Inflammatory macrophage (primary cell): ENCODE results near the gene LANCL1.

ENCODE experiments used
- DNase-seq, 2 donors: peaks; one replicate each; pipeline ENCODE4 v3.0.0-alpha.2; 2020 to 2022
- total RNA-seq, 18 experiments: gene quantifications; one replicate each; lab custom pipeline; 2026; ENCODE audit warnings: mixed read lengths in 6 of 18, inconsistent platforms in 2 of 18; lab: John Stamatoyannopoulos, UW

The LANCL1 gene, protein sequence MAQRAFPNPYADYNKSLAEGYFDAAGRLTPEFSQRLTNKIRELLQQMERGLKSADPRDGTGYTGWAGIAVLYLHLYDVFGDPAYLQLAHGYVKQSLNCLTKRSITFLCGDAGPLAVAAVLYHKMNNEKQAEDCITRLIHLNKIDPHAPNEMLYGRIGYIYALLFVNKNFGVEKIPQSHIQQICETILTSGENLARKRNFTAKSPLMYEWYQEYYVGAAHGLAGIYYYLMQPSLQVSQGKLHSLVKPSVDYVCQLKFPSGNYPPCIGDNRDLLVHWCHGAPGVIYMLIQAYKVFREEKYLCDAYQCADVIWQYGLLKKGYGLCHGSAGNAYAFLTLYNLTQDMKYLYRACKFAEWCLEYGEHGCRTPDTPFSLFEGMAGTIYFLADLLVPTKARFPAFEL
- 6.0 to 37.4 (median 18.1) reads per million in 18 experiments for total RNA-seq

DNA sequence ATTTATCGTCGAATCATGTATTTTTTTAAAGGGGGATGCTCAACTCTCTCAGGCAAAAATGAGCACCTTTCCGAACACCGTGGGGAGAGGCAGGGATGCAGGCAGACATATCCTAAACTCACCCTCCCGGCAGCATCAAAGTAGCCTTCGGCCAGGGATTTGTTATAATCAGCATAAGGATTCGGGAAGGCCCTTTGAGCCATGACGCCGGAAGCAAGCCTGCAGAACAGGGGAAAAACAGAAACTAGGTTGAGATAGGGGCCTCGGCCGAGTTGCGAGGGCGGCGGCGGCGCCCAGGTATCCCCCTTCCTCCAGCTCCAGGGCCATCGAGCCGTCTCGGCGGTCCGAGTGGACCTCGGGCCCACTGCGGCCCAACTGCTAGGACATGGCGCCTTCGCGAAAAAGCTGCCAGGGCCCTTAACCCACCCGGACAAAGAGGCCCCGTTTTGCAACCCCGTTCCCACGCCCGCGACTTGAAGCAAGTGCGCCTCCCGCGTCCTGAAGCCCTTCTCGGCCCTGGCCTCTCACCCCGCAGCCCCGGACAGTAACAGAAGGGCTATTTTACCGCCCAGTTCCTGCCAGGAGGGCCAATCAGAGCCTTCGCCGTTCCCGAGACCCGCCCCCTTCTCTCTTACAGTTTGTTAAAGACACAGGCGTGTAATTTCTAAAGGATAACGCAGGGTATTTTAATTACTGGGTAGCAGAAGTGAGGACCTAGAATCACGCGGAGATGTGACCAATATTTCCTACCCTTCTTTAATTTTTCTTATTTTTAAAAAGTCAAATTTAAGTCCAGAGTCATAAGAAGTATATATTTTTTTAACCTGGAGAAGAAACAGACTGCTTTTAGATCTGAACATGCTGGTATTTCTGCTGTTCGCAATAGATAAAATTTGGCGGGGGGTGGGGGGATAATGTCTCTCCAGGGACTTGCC, at the start of gene LANCL1:
Gene LANCL1 (minus strand): TSS at position 566 of the 935 bp plus-strand sequence. CDS start 363 bp downstream, at position 203.
- DNase-seq: peak; percentile 89 to 91

DNA sequence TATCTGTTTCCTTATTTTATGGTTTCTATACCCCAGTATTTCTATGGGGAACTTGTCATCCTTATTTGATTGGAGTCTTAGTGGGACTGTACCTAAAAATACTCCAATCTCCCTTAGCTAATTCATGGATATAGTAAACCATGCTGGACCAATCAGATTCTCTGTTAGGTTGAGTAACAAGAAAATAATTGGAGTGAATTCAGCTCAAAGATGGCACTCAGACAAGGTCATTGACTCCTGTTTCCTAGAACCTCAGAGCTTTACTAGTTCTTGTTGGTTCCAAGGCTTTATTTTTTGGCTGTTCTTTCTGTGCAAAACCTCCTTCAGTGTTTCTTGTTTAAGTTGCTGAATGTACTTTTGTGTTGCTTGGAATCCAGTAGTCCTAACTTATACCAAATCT, 48.0 kb upstream of the LANCL1 start:
- no peak for DNase-seq

DNA sequence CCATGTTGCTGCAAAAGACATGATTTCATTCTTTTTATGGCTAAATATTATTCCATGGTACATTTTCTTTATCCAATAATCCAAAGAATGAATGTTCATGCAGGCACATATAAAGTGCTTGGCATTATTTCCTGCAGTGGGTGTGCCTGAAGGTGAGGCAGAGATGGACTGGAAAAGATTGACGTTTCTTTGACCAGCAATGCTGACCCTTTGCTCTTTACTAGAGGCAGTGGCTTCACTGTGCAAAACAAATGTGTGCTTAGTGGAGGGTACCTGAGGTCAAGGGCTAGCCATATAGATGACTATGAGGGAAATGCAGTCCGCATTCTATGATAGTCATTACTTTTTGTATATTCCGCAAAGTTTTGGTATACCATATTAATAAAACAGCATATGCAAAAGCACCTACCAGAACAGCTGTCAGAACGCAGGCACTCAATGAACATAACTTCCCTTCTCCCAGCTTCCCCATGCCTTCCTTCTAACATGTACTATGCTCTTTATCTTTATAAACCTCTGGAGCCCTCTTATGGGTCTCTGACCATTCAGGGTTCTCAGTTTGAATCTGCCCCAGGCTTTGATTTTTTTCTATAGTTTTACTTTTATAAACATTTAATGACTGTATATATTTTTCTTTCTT, 47.2 kb upstream of the LANCL1 start:
- no peak for DNase-seq

DNA sequence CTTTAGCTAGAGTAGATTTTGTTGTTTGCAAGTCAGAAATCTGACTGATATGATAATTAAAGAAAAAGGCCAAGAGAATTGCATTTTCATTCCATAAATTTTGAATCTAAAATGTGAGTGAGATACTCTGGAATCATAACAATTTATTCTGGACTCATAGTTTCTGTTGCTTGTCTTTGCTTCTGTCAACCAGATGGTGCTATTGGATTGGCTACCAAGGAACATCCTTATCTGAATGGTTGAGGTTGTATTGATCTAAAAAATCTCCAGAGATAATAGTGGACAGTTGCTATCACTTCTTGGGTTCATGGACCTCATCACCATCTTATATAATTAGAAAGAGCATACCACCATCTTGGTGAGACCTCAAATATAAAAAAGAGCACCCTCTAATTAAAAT, 45.8 kb upstream of the LANCL1 start:
- no peak for DNase-seq

DNA sequence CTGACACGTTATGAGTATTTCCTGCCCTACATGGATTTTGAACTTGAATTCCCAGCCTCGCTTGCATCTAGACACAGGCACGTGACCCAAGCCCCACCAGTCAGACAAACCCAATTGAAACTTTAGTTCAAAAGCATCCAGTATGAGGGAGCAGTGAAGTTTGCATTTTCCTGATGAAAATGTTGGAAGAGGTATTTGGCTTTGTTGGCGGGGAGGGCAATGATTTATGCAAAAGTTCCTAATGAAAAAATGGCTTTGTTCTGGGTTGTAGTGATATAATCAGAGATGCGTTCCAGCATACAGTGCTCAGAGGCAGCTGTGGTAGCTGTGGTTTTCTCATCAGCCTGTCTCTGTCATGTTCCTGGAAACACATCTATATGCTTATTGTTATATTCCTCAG, 43.0 kb upstream of the LANCL1 start:
- DNase-seq: no peak

DNA sequence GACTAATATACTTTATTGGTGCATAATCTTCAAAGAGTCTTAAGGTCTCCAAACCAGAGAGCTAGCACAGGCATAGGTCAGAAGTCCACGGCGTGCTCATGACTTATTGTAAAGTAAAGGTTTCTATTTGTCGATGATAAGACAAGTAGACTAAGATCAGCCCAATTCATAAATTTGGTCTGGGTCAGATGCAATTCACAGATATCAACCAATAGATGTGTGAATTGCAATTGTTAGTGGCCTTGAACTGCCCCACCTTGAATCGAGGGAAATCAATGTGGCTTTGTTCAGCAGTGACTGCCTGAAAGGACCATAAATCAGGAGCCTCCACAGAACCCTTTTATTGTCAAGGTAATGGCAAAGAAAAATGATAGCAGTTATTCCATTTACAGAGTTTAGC, 40.7 kb upstream of the LANCL1 start:
- no peak for DNase-seq

DNA sequence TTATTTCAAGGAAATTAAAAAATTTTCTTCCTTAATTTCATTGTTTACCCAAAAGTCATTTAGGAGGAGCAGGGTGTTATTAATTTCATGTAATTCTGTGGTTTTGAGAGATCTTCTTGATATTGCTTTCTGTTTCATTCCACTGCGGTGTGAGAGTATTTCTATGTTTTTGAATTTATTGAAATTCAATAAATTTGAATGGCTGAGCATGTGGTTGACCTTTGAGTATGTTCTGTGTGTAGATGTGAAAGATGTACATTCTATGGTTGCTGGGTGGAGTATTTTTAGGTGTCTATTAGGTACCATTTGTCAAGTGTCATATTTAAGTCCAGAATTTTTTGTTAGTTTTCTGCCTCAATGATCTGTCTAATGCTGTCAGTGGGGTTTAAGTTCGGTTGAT, 39.4 kb upstream of the LANCL1 start:
- DNase-seq: no peak

DNA sequence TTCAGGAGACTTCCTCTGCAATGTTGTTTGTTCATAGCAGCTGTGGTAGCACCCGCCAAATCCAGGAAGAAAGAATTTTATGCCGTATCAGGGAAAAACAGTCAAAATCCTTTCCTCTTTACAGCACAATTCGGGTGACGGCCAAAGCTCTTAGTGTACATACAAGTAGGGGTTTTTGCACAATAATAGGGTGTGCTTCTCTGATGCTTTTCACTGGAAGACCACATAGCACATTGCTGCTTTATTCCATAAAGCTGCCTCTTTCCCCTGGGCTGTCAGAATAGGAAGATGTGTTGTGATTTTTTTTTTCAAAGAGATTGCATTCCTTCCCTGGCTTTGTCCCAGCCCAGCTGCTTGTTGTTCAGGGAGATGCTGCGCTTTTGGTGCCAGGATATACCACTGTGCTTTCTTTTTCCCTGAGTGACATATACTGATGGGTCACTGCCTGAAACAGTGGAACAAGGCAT, 27.2 kb upstream of the LANCL1 start:
- no peak for DNase-seq

DNA sequence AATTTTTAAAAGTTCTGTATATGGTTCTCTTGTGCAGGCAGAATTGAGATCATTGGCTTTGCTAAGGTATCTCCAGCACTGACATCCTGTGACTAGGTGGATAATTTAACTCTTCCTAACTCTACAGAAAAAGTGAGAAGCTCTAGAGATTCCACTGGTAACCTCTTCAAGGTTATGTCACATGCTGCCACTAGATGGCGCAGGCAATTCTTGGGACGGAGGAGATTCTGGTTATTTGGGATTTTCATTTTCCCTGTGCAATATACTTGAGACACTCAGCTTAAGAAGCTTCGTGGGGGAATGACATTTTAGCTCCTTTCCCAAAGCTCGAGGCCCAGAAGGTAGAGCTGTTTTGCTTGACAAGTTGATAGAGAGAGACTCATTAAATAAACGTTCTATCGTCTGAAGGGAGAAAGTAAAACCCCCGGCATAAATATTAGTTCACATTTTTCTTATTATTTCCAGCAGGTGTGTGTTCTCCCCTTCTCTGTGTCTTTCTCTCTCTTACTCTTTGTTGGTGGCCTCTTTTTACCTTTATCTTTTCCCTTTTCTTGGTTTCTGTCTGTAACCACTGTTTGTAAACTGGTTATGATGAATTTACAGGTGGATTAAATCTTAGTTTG, 26.6 kb upstream of the LANCL1 start:
- DNase-seq: peak; percentile 26 to 40

DNA sequence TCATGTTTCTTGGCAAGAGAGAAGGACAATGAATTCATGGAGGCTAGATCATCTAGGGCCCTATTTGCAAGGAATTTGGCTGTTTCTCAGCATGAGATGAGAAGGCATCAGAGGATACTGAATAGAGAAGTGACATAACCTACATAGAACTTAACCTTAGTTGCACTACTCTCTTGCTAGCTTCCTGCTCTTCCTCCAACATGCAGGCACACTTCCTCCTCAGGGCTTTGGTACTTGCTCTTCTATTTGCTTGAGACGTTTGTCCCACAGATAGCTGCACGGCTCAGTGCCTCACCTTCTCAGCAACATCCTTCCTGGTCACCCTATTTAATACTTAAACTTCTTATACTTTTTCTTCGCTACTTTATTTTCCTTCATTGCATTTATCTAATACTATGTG, 20.0 kb upstream of the LANCL1 start:
- no peak for DNase-seq

DNA sequence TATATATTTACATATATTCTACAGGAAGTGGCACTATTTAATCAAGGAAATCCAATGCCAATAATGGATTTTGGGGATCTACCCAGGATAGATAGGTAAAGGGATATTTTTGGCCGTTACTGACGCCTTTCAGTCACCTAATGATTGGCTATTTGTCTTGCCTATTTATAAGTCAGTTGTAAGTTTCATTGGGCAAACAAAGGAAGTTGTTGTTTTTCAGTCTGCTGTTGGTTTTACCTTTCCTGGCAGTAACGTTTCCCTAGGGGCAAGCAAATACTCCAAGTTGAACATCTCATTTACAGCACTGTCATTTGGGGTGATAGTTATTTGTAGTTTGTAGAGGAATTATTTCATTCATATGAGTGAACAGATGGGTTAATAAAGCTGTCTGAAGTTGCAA, 17.0 kb upstream of the LANCL1 start:
- no peak for DNase-seq

DNA sequence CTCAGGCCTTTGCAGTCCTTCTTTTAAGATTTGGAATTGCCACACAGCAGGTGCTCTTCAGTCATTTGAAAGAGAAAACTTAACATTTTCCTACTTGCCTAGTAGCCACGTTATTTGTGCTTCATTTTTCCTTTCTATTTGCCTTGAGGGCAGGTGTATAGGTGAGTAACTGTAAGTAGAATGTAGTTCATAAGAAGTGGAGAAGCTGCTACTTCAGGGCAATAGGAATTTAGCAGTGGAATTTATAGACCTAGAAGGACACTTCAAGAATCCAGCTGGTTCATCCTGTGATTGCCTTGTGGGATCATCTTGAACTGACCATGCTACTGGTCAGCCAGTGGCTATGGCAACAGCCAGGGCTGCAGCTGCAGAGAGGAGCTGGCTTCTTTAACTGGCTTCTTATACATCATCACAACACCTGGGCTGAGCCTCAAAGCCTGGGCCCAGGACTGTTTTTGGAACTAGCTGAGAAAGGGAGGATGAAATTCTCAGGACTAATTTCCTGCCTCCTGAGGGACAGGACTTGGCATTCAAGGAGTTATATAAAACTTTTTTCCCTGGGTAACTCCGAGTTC, 5.1 kb upstream of the LANCL1 start:
- DNase-seq: no peak

DNA sequence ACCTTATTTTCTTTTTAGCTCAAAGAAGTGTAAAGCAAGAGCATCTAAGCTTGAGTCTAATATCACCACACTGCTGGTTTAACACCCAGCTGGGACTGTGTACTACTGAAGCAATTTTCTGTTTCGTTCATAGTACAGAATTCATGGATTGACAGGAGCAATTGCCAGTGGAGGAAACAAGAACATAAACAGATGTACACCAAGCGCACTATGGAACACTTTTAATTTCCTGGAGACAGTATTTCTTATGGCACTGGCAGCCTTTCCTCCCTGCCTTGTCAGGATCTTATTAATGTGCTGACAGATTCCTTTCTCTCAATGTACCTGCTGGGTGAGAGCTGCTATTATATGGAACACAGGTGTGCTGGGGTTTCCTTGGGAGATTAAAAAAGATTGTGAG, 4.2 kb upstream of the LANCL1 start:
- DNase-seq: no peak

DNA sequence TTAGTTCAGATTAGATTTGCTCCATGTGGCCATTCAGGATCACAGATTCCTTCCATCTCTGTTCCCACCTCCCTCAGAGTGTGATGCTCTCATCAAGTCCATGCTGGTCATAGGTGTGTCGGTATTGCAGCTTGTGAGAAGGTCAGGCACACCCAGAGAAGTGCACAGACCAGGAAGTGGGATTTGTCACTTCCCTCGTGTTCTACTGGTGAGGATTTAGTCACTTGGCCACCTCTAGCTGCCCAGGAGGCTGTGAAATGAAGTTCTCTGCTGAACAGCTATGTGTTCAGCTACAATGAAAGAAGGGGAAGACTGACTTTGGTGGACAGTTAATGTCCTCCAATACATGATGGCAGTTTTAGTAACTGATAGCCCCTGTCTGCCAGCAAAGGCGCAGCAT, 3.5 kb upstream of the LANCL1 start:
- no peak for DNase-seq

DNA sequence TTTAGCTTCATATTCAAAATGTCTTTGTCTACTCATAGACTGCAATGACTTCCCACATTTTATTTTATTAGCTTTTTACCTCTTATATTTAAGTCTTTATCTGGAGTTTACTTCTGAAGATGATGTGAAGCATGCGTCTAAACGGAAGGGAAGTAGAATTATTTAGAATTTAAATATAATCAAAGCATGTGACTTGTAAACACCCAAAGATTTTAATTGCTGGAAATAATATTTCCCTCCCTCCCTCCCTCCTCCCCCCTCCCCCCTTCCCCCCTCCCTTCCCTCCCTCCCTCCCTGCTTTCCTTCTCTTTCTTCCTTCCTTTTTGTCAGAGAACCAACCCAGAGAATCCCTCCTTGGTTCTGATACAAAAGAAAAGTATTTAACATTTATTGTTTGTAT, 2.1 kb upstream of the LANCL1 start:
- no peak for DNase-seq

DNA sequence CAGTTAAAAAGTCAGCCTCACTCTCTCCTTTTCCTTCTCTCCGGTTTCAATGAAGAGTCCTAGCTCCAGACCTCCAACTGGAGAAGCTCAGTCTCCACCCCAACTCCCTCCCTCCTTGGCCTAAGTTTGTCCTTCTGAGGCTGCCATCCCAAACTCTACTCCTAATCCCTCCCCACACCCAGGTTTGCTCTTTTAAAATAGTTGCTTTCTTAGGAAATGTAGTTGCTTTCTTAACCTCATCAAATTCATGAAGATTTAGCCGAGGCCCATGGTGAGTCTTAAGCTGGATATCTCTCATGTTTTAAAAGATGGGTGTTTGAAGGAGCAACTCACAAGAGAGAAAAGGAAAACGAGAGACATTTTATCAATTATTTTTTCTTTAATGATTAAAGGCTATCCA, 937 bp upstream of the LANCL1 start:
- no peak for DNase-seq

DNA sequence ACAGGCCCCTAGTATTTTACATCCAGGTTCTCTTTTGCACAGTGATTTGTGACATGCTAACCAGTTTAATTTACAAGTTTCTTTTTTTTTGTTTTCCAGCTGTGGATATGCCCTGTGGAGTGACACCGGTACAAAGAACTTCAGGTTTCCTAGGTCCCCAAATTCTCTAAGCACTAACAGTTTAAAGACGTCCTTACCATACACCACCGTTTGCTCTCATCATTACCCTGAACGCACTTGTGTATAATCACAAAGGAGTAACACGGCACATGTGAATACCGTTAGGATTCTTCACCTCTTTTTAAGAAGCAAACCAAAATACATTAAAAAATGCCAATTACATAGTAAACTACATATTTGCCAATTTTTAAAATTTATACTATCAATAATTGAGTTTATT, 853 bp downstream of the LANCL1 start:
- DNase-seq: no peak

DNA sequence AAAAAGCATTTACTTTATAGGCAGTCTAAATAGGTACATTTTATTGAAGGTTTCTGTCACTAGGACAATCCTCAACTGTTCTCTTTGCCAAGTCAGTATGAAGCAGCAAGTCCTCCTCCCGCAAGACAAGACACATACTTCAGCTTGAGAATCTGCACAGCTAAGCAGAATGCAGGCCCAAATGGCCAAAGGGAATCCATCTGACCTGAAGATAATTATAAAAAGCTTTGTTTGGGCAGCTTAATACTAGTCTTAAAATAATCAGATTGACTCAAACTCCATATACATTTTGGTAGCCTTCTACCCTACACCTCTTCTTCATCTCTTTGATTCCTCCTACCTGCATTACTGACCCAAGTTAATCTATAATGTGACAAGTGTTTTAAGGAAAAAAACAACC, 1.8 kb downstream of the LANCL1 start:
- no peak for DNase-seq

DNA sequence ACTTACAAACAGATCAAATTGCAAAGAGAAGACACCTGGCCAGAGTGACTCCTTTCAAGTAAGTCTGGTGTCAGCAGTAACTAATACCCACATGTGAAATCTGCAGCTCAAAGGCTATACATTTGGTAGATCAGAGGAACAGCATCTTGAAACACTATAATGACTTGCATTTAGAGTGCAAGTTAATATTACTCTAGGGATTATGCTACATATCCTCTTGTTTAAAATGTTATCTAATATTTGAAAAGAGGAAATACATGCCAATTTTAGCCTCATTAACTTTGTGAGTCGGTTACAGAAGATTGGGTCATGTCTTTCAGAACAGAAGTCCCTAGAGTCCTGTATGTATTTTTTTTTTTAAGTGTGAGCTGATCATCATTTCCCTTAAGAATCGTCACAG, 15.2 kb downstream of the LANCL1 start:
- no peak for DNase-seq

DNA sequence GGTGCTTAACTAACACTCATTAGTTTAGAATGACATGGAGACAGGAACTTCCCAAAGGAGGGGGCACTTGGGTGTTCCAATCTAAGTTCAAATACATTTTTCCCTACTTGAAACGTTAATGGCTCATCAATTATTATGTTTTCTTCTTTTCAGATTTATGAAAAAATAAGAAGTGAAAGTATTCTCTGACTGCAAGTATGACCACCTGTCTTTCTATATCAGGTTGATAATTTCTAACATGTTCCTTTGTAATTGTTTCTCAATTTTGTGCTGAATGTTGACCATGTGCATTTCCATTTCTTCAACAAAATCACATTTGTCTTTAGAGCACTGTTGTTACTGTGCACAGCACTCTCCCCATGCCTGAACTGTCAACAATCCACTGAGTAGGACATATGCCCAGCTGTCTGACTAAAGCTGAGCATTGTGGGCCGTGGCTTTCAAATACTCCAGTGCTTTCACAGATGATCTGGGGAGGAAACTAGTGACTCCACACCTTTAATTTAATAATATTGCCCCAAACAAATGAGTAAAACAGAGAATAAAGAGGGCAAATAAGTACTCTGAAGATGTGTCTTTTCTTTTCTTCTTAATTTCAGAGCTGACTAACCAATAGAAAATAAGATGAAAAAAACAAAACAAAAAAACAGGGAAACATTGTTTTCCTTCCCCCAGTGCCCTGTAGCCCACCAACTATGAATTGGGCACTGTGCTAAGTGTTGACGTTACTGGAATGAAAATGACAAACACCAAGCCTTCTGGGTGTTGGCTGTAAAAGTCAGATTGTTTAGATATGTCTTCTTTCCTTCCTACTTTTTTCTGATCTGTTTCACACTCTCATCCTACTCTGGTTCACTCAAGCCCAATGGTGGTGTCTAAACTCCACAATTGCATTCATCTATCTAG, 16.0 kb downstream of the LANCL1 start:
- DNase-seq: no peak

DNA sequence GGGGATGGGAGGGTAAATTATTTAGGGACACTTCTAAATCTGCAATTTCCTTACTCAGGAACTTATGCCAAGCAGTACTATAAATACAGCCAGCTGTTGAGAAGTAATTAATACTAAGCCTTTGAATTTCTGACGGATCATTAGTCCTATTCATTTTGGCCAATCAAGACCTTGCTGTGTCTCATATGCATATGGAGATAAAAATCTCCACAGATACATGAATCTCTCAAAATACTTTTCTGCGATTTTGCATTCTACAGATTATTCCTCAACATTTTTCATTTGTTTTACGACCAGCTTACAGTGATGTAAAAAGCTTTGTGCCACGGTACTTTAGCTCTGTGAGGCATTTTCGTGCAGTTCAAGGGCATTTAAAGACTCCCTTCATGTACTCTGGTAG, 16.7 kb downstream of the LANCL1 start:
- DNase-seq: no peak
